SK-N-SH (cell line): ENCODE measurements around the gene BICD2.

ENCODE experiments used
- CTCF ChIP-seq: fragments of 200-600 bp; sonication (generic); IDR thresholded peaks from 2 replicates; pipeline ENCODE4 v1.6.1; 2017; ENCODE audit warnings: antibody characterized with exemption, mild to moderate bottlenecking, moderate library complexity
- GABPA ChIP-seq: IDR thresholded peaks from 2 replicates; pipeline ENCODE4 v1.4.0; 2012; ENCODE audit warnings: low read depth, mild to moderate bottlenecking
- NRF1 ChIP-seq: IDR thresholded peaks from 2 replicates; pipeline ENCODE4 v1.6.1; 2012; ENCODE audit warnings: low read depth, mild to moderate bottlenecking, low read length
- REST ChIP-seq: IDR thresholded peaks from 2 replicates; pipeline ENCODE4 v1.6.1; 2012; ENCODE audit warnings: mild to moderate bottlenecking, low read depth, low read length, moderate library complexity
- YY1 ChIP-seq: IDR thresholded peaks from 2 replicates; pipeline ENCODE4 v1.4.0; 2012; ENCODE audit warnings: low read depth, mild to moderate bottlenecking

- peak; percentile 99 for TF ChIP-seq GABPA
- no peak for TF ChIP-seq NRF1
- TF ChIP-seq YY1, result peak; percentile 99
- TF ChIP-seq CTCF, result no peak
- peak; percentile 56; the same call in 1 of the 2 replicates for TF ChIP-seq REST
Observed at GRCh38 chr9:92669890-92670708, 94.5 kb downstream of the BICD2 start, which contains the start of gene IPPK.
